B cell (primary cell): ENCODE data around the gene PYCARD.

ENCODE experiments used
- CTCF ChIP-seq: fragments of 200-600 bp; IDR thresholded peaks from one replicate; pipeline ENCODE4 v1.8.0; 2022; ENCODE audit warnings: antibody characterized with exemption, mild to moderate bottlenecking
- EZH2 ChIP-seq: IDR thresholded peaks from 2 replicates; pipeline ENCODE4 v1.6.1; 2012; ENCODE audit warnings: borderline replicate concordance, low read depth, mild to moderate bottlenecking, moderate library complexity, low read length; ENCODE audit not compliant: insufficient read depth, poor library complexity, severe bottlenecking

GRCh38 chr16:31188450-31189411, 13.8 kb downstream of the PYCARD start:
- TF ChIP-seq CTCF (no peak), EZH2 (no peak)
